HG03520 (cell line): ENCODE results near the gene TSC2.
"Not testable (repeated sequence)": the region's sequence is repeated elsewhere in the genome, so short reads cannot be mapped to it uniquely, and the experiment has no call there.

ENCODE experiments used
- ATAC-seq: cut with Tn5 transposase; IDR thresholded peaks from one replicate; pipeline ENCODE4 v1.9.1; 2021; ENCODE audit warnings: mild to moderate bottlenecking, moderate library complexity; ENCODE audit not compliant: unreplicated experiment

Gene TSC2

GRCh38 chr16:2084895-2085625 lies 37.3 kb downstream of the TSC2 start:
- no peak for ATAC-seq

- ATAC-seq: no peak
Observed at GRCh38 chr16:2085669-2086068, 37.9 kb downstream of the TSC2 start.

DNA sequence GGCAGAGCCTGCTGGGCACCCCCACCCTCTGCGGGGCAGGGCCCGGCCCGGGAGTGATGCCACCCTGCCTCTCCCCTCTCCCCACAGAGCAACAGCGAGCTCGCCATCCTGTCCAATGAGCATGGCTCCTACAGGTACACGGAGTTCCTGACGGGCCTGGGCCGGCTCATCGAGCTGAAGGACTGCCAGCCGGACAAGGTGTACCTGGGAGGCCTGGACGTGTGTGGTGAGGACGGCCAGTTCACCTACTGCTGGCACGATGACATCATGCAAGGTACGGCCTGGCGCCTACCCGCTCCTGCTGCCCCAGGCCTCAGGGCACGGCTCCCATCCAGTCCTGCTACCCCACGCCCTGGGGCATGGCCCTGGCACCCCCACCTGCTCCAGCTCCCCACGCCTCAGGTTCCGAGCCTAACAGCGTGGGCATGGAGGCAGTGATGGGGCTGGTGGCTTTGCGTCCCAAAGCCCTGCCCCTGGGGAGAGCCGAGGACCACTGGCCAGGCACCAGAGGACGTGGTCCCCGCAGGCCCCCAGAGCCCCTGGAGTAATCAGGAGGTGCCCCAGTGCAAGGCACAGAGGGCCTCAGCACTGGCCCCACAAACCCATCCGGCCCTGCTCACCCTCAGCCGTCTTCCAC lies 38.4 kb downstream of the TSC2 start:
- no peak for ATAC-seq

DNA sequence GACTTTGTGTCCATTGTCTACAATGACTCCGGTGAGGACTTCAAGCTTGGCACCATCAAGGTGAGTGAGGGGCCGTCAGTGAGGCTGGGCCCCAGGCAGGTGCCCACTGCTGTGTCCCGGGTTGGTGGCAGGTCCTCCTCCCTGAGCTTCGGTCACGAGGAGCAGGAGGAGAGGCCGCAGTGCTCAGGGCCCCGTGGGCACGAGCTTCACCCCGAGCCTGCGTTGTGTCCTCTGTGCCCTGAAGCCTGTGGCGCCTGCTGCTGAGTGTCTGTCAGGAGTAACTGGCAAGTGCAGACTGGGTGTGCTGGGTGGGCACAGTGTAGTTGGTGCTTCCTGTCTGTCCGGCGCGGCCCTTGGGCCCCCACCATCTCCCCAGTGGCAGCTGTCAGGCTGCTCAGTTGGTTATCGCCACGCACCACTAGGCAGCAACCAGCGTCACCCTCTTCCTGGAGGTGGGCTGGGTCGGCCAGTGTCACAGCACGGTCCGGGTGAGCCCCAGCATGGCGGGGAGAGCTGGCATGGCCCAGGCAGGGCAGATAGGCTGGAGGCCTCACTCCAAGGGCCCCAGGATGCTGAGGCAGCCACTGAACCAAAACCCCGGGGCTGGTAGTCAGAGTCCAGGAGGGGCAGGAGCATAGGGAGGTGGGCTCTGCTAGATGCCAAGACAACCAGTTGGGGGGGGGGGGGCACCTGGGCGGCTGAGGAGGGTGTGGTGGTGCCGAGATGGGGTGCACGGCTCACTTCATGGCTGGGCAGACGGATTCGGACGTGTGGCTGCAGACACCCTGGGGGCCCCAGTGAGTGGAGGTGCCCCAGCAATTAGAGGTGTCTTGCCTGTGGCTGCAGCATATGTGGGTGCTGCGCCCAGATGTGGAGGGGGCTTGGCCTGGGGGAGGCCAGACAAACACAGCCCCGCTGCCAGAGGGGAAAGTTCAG lies 39.3 kb downstream of the TSC2 start:
- no peak for ATAC-seq

- no peak for ATAC-seq
Observed at GRCh38 chr16:2087748-2088631, 40.2 kb downstream of the TSC2 start.

- no peak for ATAC-seq
Observed at GRCh38 chr16:2088759-2089358, 41.1 kb downstream of the TSC2 start.

DNA sequence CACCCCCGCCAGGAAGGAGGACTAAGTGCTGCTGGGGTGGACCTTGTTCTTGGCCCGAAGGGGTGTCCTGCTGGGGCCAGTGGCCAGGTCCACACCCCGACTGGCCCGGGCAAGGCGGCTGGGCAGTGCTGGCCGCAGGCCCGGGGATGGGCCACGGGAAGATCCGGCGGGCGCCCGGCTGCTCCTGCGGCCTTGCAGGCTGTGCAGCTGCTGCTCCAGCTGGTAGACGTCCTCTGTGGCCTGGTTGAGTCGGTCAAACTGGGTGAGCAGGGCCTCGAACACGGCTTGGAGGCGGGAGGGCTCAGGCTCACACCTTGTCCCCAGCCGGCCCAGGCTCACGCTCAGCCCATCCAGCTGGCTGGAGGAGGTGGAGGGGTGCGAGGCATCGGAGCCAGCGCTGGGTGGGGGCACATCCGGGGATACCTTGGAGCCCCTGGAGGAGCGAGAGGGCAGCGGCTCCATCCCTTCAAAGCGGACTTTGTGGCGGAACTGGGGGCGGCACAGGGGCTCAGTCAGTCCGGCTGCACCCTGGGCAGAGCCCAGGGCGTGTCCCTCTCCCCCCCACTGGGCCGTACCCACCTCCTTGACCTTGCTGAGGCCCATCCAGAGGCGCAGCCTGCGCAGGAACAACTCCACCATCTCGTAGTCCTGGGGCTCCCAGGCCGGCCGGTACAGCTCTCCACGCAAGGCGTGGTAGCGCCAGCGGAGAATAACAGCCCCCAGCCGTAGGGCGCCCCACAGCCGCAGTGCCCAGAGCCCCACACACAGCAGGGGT lies 42.1 kb downstream of the TSC2 start:
- ATAC-seq: no peak

DNA sequence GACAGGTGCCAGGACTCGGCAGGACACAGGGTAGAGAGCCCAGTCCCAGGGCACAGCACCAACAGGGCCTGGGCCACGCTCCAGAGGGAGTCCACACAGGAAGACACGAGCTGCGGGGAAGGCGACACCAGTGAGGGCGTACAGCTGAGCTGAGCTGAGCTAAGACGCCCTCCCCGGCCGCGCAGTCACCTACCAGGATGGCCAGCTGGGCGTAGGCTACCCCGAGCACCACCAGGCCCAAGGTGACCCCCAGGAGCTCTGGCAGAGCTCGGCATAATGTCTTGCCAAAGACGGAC lies 42.6 kb downstream of the TSC2 start:
- no peak for ATAC-seq

DNA sequence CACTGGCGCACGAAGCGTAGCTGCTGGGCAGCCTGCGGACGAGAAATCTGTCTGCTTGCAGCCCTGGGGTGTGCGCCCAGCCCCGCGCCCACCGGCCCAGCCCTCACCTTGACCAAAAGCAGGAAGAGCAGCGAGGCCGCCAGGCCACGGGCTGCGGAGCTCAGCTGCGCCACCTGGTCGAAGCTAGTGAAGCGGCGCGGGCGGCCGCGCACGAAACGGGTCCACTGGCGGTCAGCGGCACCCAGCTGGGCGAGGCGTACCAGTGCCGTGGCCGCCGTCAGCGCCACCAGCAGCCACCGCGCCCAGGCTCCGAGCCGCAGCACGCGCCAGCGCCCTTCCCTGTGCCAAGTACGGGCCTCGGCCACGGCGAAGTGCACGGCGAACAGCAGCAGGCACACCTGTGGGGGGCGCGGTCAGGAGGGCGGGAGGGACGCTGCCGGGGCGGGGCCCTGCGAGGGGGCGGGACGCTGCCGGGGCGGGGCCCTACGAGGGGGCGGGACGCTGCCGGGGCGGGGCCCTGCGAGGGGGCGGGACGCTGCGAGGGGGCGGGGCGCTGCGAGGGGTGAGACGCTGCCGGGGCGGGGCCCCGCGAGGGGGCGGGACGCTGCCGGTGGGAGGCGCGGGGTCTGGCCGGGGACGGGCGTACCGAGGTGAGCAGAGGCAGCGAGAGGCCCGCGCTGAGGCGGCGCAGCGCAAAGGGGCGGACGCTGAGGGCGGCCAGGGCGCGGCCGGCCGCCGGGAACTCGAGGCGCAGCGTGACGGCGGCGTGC lies 43.2 kb downstream of the TSC2 start:
- ATAC-seq: no peak

DNA sequence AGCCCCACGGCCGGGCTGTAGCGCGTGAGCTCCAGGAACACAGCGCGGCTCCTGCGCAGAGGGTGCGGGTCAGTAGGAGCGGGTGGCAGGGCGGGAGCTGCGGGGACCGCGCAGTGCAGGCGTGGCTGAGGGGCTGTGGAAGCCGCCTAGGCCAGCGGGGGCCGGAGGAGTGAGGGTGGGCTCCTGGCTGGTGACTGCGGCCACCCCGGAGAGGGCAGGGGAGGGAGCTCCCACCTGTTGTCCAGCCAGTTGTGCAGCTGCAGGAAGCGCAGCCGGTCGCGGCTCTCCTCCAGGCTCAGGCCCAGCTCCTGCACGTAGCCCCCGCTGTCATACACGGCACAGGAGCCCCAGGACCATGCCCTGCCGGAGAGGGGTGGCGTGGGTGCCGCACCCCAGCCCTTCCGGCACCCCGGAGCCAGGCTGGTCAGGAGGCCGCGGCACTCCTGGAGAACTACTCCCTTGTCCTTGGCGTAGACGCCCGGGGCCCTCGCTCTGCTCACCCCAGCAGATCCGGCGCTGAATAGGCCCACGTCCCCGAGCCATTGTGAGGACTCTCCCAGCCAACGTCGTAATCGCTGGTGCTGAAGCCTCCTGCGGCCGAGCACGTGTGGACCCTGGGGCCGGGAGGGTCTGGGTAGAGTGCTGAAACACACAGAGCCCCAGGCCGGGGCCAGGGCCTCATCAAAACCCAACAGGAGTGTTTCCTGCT lies 43.9 kb downstream of the TSC2 start:
- no peak for ATAC-seq

DNA sequence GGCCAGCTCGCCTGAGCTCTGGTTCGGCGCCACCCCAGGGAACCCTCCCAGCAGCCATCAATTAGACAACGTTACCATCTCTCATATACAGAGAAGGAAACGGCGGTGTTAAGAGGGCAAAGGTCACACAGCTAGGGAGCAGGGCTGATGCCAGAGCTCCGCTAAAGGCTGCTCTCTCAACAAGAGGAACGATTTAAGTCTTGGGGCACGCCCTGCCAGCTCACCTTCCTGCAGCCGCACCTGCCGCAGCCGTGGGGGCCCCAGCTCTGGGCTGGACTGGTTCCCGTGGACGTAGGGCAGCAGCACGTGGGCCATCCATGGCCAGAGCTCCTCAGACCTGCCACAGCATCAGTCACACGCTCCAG lies 44.5 kb downstream of the TSC2 start:
- no peak for ATAC-seq

DNA sequence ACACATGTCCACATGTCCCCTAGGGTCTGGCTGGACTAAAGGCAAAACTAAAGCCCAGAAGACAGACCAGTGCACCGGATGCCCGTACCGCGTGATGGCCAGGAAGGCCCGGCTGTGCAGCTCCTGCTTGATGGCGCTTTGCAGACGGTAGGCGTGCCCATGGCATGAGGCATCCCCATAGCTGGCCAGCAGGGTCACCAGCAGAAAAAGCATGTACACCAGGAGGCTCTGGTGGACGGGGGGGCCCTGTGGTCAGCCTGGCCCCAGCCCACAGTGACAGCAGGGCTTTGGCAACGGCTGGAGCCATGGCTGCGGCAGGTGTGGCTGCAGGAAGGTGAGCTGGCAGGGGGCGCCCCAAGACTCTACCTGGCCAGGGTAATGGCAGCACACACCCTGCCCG lies 45.1 kb downstream of the TSC2 start:
- ATAC-seq: no peak

- ATAC-seq: no peak
Observed at GRCh38 chr16:2093793-2094192, 46.0 kb downstream of the TSC2 start.

DNA sequence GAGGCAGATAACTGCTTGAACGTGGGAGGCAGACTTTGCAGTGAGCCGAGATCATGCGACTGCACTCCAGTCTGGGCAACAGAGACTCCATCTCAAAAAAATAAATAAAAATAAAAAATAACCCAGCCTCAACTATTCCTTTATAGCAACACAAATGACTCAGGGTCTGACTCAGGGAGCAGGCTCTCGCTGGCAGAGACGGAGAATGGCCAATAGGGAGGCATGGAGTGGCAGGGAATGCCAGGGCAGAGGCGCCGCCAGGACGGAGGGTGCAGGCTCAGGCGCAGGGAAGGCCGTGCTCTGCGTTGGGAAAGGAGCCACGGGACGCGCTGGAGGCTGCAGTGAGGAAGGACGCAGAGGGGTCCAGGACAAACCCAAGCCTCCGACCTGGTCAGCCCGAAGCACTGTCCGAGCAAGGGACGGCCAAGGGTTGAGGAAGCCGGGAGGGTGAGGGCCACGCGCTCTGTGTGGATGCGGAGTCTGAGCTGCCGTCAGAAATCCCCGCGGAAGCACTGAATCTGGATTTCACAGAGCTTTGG lies 47.6 kb downstream of the TSC2 start:
- no peak for ATAC-seq

DNA sequence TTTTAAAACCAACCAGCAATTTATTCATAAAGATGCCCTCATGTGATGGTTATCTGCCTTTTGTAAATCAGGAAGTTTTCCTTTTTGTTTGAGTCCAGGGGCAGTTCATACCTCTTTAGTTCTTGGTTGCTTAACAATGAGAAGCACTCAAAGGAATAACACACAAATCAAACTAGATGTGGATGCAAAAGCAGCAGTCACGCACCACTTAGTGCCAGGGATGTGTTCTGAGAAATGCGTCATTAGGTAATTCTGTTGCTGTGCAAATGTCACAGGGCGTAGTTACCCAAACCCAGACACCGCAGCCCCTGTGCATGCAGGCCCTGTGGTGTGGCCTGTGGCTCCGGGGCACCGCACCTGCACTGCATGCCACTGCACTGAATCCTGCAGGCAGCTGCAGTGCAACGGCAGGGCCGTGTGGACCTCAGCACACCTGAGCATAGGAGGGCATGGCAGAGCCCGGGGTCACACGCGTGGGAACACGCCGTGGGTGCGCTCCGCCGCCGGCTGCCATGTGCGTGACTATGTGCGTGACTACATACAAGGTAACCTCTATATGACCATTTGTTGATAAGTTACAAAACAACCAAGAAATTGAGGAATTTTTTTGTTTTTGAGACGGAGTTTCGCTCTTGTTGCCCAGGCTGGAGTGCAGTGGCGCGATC lies 48.3 kb downstream of the TSC2 start:
- no peak for ATAC-seq

DNA sequence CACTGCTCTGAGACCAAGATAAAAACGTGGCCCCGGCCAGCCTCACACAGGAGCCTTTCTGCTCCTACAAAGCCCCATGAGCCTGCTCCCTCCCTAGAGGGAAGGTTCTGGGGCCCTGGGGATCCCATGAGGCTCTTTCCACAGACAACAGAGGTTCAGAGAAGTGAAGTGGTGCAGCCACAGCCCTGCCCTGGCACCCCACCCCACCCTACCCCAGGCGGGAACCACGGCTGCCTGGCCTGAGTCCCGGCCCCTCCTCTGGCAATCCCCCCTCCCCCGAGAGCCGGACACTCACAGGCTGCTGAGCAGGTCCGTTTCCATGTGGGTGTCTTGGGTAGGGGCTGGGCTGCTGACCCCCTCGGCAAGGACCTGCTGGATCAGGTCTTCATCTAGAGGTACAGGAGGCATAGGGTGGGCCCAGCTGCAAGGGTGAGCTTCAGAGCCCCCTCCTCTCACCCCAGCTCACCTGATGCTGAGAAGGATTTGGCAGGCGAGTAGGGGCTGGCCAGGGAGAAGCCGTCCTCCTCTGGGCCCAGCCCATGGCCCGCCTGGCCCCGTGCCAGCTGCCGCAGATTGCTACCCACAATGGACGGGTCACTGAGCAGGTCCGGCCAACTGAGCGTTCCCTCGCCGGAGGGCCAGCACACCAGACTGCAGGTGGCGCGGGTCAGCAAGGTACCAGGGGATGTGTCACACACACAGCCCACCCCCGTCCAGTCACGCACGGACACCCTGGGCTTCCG lies 49.2 kb downstream of the TSC2 start:
- ATAC-seq: no peak

DNA sequence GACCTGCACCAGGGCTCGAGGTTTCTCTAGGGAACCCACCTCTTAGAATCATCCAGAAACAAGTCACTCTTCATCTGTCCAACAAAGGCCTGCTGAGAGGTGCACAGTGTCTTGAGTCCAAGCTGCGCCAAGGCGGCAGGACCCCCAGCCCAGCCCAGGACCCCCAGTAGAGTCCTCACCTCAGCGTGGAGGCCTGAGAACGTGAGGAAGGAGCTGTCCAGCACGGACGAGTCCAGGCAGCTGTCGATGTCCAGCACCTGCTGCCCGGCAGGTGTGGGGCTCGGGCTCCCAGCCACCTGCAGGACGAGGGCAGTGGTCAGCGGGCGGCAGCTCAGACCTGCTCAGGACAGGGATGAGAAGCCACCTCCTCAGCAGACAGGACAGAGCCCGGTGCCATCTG lies 49.9 kb downstream of the TSC2 start:
- not testable (repeated sequence) for ATAC-seq
